ENCODE results near the gene NUP210.

- TF ChIP-seq CTCF (conservative IDR thresholded peaks at IDR 0.05; ENCODE audit: low read depth in 2 of 2) (no peak), POLR2AphosphoS5 (IDR thresholded peaks at IDR 0.05; ENCODE audit: low read depth) (no peak)
These were observed 4.7 kb downstream of the NUP210 start for GRCh38 chr3:13415236-13415986.

All from GM23338 (cell line).